ENCODE results near the gene NHERF1. TPM values are rescaled to one million over a fixed set of nuclear protein-coding genes. Genes with fewer than 3 reads are reported as not detected.
A peak's percentile ranks its signal among the peaks of the same experiment; 100 is the strongest.

NHERF1 gene
- total RNA-seq, 6 experiments from 2014 or later: 105 to 218 (median 161) TPM

- no peaks in the 10 kb centered on the region for H3K9me3 ChIP-seq
- ATAC-seq (peak in 2 of 4 donors; percentile 44 to 59), DNase-seq (no peak)
- TF ChIP-seq CTCF (IDR thresholded peaks at IDR 0.05) (no peak), POLR2A (IDR thresholded peaks at IDR 0.05) (no peak)
- H3K36me3 ChIP-seq: no peaks in the 10 kb centered on the region
- intact Hi-C loops (cut with DNase I): no loop called here
- H3K27me3 ChIP-seq: no peaks in the 10 kb centered on the region
- no peak overlapping the region for H3K4me3 ChIP-seq
- 57% methylated on average over 7 of the region's 12 CpGs for WGBS (ENCODE audit: insufficient coverage, low coverage, low lambda C conversion rate, missing lambda C conversion rate)
- H3K4me1 ChIP-seq: no peaks in the 10 kb centered on the region
- H3K27ac ChIP-seq: no peak overlapping the region
Measured at GRCh38 chr17:74713171-74713755, 35.2 kb upstream of the NHERF1 start.

DNA sequence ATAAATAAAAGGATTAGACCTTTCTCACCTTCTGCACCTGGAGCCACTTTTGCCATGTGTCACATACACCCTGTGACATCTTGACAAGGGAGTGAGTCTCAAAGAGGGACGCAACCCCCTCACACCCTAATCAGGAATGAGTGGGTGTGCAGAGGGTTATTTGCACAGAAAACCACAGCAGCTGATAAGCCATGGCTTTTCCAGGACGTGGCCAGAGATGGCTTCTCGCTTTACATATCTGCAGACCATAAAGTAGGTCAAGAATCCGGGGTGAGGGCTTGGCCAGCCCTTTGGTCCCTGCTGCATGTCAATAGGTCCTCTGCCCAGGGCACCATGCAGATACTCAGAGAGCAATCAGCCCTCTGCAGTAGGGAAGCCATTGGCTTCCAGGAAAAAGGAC lies 33.3 kb upstream of the NHERF1 start:
- H3K36me3 ChIP-seq: no peaks in the 10 kb centered on the region

DNA sequence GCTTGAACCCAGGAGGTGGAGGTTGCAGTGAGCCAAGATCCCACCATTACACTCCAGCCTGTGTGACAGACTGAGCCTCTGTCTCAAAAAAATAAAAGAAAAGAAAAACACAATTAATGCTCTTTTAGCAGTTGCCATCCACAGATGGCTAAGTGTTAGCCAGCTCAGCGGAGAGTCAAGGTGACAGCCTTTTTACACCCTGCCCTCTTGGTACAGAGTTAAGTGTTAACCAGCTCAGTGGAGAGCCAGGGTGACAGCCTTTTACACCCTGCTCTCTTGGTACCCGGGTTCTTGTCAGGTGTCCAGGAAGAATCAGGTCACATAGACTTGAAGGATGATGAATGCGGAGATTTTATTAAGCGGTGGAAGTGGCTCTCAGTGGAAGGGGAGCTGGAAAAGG lies 27.9 kb upstream of the NHERF1 start:
- H3K9me3 ChIP-seq: no peaks in the 10 kb centered on the region
- 82% methylated on average over 4 of the region's 4 CpGs for WGBS (ENCODE audit: insufficient coverage, low coverage, low lambda C conversion rate, missing lambda C conversion rate)
- no peaks in the 10 kb centered on the region for H3K4me1 ChIP-seq
- DNase-seq (no peak), ATAC-seq (no peak)
- no peak overlapping the region for H3K4me3 ChIP-seq
- no peak for TF ChIP-seq CTCF (IDR thresholded peaks at IDR 0.05)
- TF ChIP-seq POLR2A (IDR thresholded peaks at IDR 0.05): no peak
- intact Hi-C loops (cut with DNase I): no loop called here
- no peaks in the 10 kb centered on the region for H3K27me3 ChIP-seq
- H3K27ac ChIP-seq: no peak overlapping the region
- no peaks in the 10 kb centered on the region for H3K36me3 ChIP-seq

More for the DNA sequence above, 33.3 kb upstream of the NHERF1 start:
- TF ChIP-seq CTCF (IDR thresholded peaks at IDR 0.05): no peak
- TF ChIP-seq POLR2A (IDR thresholded peaks at IDR 0.05): no peak
- Histone ChIP-seq H3K4me3 (no peak overlapping the region), H3K4me1 (no peaks in the 10 kb centered on the region), H3K9me3 (no peaks in the 10 kb centered on the region), H3K27me3 (no peaks in the 10 kb centered on the region), H3K27ac (no peak overlapping the region)
- 21% methylated on average over 4 of the region's 4 CpGs for WGBS (ENCODE audit: insufficient coverage, low coverage, low lambda C conversion rate, missing lambda C conversion rate)
- no peak for DNase-seq
- intact Hi-C loops (cut with DNase I): no loop called here
- no peak for ATAC-seq

DNA sequence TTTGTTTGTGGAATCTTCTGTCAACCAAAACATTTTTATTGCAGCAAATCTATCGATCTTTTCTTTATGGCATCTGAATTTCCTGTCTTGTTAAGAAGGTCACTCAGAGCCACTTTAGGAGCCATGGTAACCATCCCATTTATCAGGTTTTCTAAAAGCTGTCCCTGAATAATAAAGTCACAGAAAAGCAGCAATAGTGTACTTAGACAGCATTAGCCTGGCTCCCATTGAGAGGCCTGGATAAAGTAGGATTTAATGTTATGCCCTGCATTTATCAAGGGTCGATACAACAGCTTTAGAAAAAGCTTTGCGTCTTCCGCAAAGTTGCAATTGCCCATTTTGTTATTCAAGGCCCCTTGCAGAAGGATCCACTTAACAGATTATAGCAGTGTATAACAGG lies 25.6 kb upstream of the NHERF1 start:
- Histone ChIP-seq H3K36me3 (no peaks in the 10 kb centered on the region), H3K27me3 (no peaks in the 10 kb centered on the region), H3K9me3 (no peaks in the 10 kb centered on the region), H3K4me1 (no peaks in the 10 kb centered on the region), H3K27ac (no peak overlapping the region), H3K4me3 (no peak overlapping the region)
- ATAC-seq: no peak
- TF ChIP-seq CTCF (IDR thresholded peaks at IDR 0.05) (no peak), POLR2A (IDR thresholded peaks at IDR 0.05) (no peak)
- intact Hi-C loops (cut with DNase I): no loop called here
- DNase-seq: no peak
- 88% methylated on average over 4 of the region's 4 CpGs for WGBS (ENCODE audit: insufficient coverage, low coverage, low lambda C conversion rate, missing lambda C conversion rate)

GRCh38 chr17:74723891-74724290 lies 24.5 kb upstream of the NHERF1 start:
- TF ChIP-seq POLR2A (IDR thresholded peaks at IDR 0.05) (no peak), CTCF (IDR thresholded peaks at IDR 0.05) (no peak)
- ATAC-seq (no peak), DNase-seq (no peak)
- no peaks in the 10 kb centered on the region for H3K4me1 ChIP-seq
- H3K36me3 ChIP-seq: no peaks in the 10 kb centered on the region
- intact Hi-C loops (cut with DNase I): no loop called here
- H3K27me3 ChIP-seq: no peaks in the 10 kb centered on the region
- WGBS (ENCODE audit: insufficient coverage, low coverage, low lambda C conversion rate, missing lambda C conversion rate): 58% methylated on average over 5 of the region's 5 CpGs
- H3K27ac ChIP-seq: no peak overlapping the region
- no peaks in the 10 kb centered on the region for H3K9me3 ChIP-seq
- H3K4me3 ChIP-seq: no peak overlapping the region

Measured in right lobe of liver (tissue), 6 donors.